ENCODE results near the gene ATCAY.

Gene ATCAY

GRCh38 chr19:3835055-3835435, 45.4 kb upstream of the ATCAY start:
- no peak for TF ChIP-seq CTCF (IDR thresholded peaks at IDR 0.05; ENCODE audit: low read depth, low read length, missing control alignments)
- H3K27ac ChIP-seq = no peak overlapping the region
- peaks cover 17% of the 10 kb centered on the region for H3K27me3 ChIP-seq (replicated peaks)
- H3K36me3 ChIP-seq (replicated peaks) = no peaks in the 10 kb centered on the region
- in situ Hi-C loops (cut with HindIII; ENCODE audit: low pct_ligation_motif_present, low sequenced_read_pairs) = no loop called here
- no peak for DNase-seq
- no peak overlapping the region for H3K4me3 ChIP-seq (ENCODE audit: low read depth, low read length)

GRCh38 chr19:3836887-3837286, 43.6 kb upstream of the ATCAY start:
- no peaks in the 10 kb centered on the region for H3K36me3 ChIP-seq (replicated peaks)
- peaks cover under 1% of the 10 kb centered on the region for H3K27me3 ChIP-seq (replicated peaks)
- DNase-seq = no peak
- no peak overlapping the region for H3K27ac ChIP-seq
- in situ Hi-C loops (cut with HindIII; ENCODE audit: low pct_ligation_motif_present, low sequenced_read_pairs) = no loop called here
- TF ChIP-seq CTCF (IDR thresholded peaks at IDR 0.05; ENCODE audit: low read depth, low read length, missing control alignments) = no peak
- H3K4me3 ChIP-seq (ENCODE audit: low read depth, low read length) = no peak overlapping the region

GRCh38 chr19:3837332-3837731, 43.2 kb upstream of the ATCAY start:
- Histone ChIP-seq H3K27ac (no peak overlapping the region), H3K36me3 (replicated peaks) (no peaks in the 10 kb centered on the region), H3K27me3 (replicated peaks) (no peaks in the 10 kb centered on the region), H3K4me3 (ENCODE audit: low read depth, low read length) (no peak overlapping the region)
- in situ Hi-C loops (cut with HindIII; ENCODE audit: low pct_ligation_motif_present, low sequenced_read_pairs) = no loop called here
- no peak for TF ChIP-seq CTCF (IDR thresholded peaks at IDR 0.05; ENCODE audit: low read depth, low read length, missing control alignments)
- no peak for DNase-seq

- no peak overlapping the region for H3K4me3 ChIP-seq (ENCODE audit: low read depth, low read length)
- no peaks in the 10 kb centered on the region for H3K27me3 ChIP-seq (replicated peaks)
- H3K27ac ChIP-seq = no peak overlapping the region
- in situ Hi-C loops (cut with HindIII; ENCODE audit: low pct_ligation_motif_present, low sequenced_read_pairs) = no loop called here
- TF ChIP-seq CTCF (IDR thresholded peaks at IDR 0.05; ENCODE audit: low read depth, low read length, missing control alignments) = no peak
- DNase-seq = no peak
- no peaks in the 10 kb centered on the region for H3K36me3 ChIP-seq (replicated peaks)
These were observed 42.6 kb upstream of the ATCAY start for GRCh38 chr19:3837922-3838321.

- in situ Hi-C loops (cut with HindIII; ENCODE audit: low pct_ligation_motif_present, low sequenced_read_pairs) = no loop called here
- no peak overlapping the region for H3K27ac ChIP-seq
- H3K27me3 ChIP-seq (replicated peaks) = no peaks in the 10 kb centered on the region
- TF ChIP-seq CTCF (IDR thresholded peaks at IDR 0.05; ENCODE audit: low read depth, low read length, missing control alignments) = no peak
- H3K4me3 ChIP-seq (ENCODE audit: low read depth, low read length) = no peak overlapping the region
- no peak for DNase-seq
- no peaks in the 10 kb centered on the region for H3K36me3 ChIP-seq (replicated peaks)
These were observed 41.8 kb upstream of the ATCAY start for GRCh38 chr19:3838661-3839060.

GRCh38 chr19:3839941-3840340, 40.5 kb upstream of the ATCAY start:
- no peaks in the 10 kb centered on the region for H3K27me3 ChIP-seq (replicated peaks)
- in situ Hi-C loops (cut with HindIII; ENCODE audit: low pct_ligation_motif_present, low sequenced_read_pairs) = no loop called here
- no peak for TF ChIP-seq CTCF (IDR thresholded peaks at IDR 0.05; ENCODE audit: low read depth, low read length, missing control alignments)

More at GRCh38 chr19:3839941-3840340, 40.5 kb upstream of the ATCAY start:
- no peak overlapping the region for H3K27ac ChIP-seq
- no peaks in the 10 kb centered on the region for H3K36me3 ChIP-seq (replicated peaks)
- no peak for DNase-seq
- no peak overlapping the region for H3K4me3 ChIP-seq (ENCODE audit: low read depth, low read length)
